SU-DHL-6 (cell line): ENCODE data around the gene AGBL4.

ENCODE experiments used
- H2AFZ ChIP-seq: fragments of 200-600 bp; sonication (generic); 2 replicates; pipeline ENCODE4 v1.6.1; 2014; ENCODE audit warnings: low read depth, mild to moderate bottlenecking, moderate library complexity, mixed read lengths, antibody characterized with exemption, low read length; ENCODE audit not compliant: severe bottlenecking
- H3F3A ChIP-seq: fragments of 200-600 bp; shearing (Covaris generic); 2 replicates; pipeline ENCODE4 v1.6.0; 2016; ENCODE audit warnings: antibody characterized with exemption, mild to moderate bottlenecking; ENCODE audit not compliant: insufficient read depth
- H3K27ac ChIP-seq: fragments of 200-600 bp; sonication (generic); 2 replicates; pipeline ENCODE4 v1.5.1; 2016; ENCODE audit warnings: low read depth, mild to moderate bottlenecking, low read length, moderate library complexity, mixed read lengths
- H3K27me3 ChIP-seq: fragments of 200-600 bp; sonication (generic), shearing (Covaris generic); 2 replicates; pipeline ENCODE4 v1.6.0; 2014; ENCODE audit warnings: mild to moderate bottlenecking, low read length
- H3K36me3 ChIP-seq: fragments of 200-600 bp; sonication (generic); 2 replicates; pipeline ENCODE4 v1.6.1; 2014; ENCODE audit warnings: mild to moderate bottlenecking, low read length, mixed read lengths
- H3K4me2 ChIP-seq: fragments of 300-600, 200-600 bp; shearing (Covaris generic), sonication (generic); 2 replicates; pipeline ENCODE4 v1.6.0; 2014; ENCODE audit warnings: low read length, low read depth, mild to moderate bottlenecking; ENCODE audit not compliant: poor library complexity, severe bottlenecking
- H3K4me3 ChIP-seq: fragments of 200-600 bp; sonication (generic); 2 replicates; pipeline ENCODE4 v1.5.1; 2014; ENCODE audit warnings: antibody characterized with exemption, low read length, mild to moderate bottlenecking, mixed read lengths; ENCODE audit not compliant: insufficient read depth, poor library complexity, severe bottlenecking
- H3K79me2 ChIP-seq: fragments of 200-600 bp; sonication (generic); 2 replicates; pipeline ENCODE4 v1.6.1; 2014; ENCODE audit warnings: mild to moderate bottlenecking, low read length, moderate library complexity; ENCODE audit not compliant: insufficient read depth
- H3K9ac ChIP-seq: fragments of 200-600 bp; sonication (generic); 2 replicates; pipeline ENCODE4 v1.7.0; 2014; ENCODE audit warnings: mild to moderate bottlenecking, low read length
- H3K9me2 ChIP-seq: fragments of 200-600 bp; sonication (generic); replicated peaks from 2 replicates; pipeline ENCODE4 v1.6.1; 2014; ENCODE audit warnings: low read length; ENCODE audit not compliant: insufficient read depth
- H3K9me3 ChIP-seq: fragments of 200-600 bp; sonication (generic); 2 replicates; pipeline ENCODE4 v1.6.1; 2014; ENCODE audit warnings: low read length, mixed read lengths; ENCODE audit not compliant: insufficient read depth
- H4K20me1 ChIP-seq: fragments of 200-600 bp; sonication (generic); 2 replicates; pipeline ENCODE4 v1.6.1; 2014; ENCODE audit warnings: low read depth, mild to moderate bottlenecking, antibody characterized with exemption, low read length, moderate library complexity, mixed read lengths
- EZH2phosphoT487 ChIP-seq: fragments of 200-600 bp; sonication (generic), shearing (Covaris generic); conservative IDR thresholded peaks from 2 replicates; pipeline ENCODE4 v1.6.1; 2018; ENCODE audit warnings: mild to moderate bottlenecking, antibody characterized with exemption, low read length, moderate library complexity, mixed read lengths
- TF ChIP-seq, protein P1 (sequence below): fragments of 200-600 bp; sonication (generic); IDR thresholded peaks from one replicate; pipeline ENCODE4 v1.5.1; 2017; ENCODE audit warnings: antibody characterized with exemption, mild to moderate bottlenecking, low read length, moderate library complexity; ENCODE audit not compliant: insufficient read depth, poor library complexity, severe bottlenecking

The AGBL4 gene

DNA sequence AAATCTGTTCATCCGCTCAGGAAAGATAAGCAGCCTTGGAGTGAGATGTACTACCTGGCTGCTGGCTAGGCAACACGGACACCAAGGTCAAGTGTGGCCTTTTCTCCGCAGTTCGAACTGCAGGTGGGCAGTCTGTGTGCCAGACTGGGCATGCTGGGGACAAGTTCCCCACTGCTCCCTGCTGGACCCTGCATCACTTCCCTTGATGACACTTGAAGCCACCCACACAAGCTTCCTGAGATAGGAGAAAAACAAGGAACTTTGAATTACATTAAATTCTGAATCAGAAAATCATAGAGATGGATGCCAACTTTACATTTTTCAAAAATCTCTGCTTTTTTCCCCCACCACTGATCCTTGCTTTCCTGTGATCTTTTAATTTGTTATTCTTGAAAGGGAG is 1285.4 kb downstream of the AGBL4 start:
- H3K4me3 ChIP-seq = no peak overlapping the region
- H4K20me1 ChIP-seq = no peaks in the 10 kb centered on the region
- no peak overlapping the region for H3K27ac ChIP-seq
- H3K9ac ChIP-seq = no peak overlapping the region
- no peaks in the 10 kb centered on the region for H3F3A ChIP-seq
- no peak overlapping the region for H2AFZ ChIP-seq
- H3K9me3 ChIP-seq = no peaks in the 10 kb centered on the region
- H3K79me2 ChIP-seq = no peaks in the 10 kb centered on the region
- H3K9me2 ChIP-seq = no peaks in the 10 kb centered on the region
- H3K27me3 ChIP-seq = no peaks in the 10 kb centered on the region
- H3K36me3 ChIP-seq = no peaks in the 10 kb centered on the region
- H3K4me2 ChIP-seq = no peak overlapping the region
- TF ChIP-seq, protein P1, sequence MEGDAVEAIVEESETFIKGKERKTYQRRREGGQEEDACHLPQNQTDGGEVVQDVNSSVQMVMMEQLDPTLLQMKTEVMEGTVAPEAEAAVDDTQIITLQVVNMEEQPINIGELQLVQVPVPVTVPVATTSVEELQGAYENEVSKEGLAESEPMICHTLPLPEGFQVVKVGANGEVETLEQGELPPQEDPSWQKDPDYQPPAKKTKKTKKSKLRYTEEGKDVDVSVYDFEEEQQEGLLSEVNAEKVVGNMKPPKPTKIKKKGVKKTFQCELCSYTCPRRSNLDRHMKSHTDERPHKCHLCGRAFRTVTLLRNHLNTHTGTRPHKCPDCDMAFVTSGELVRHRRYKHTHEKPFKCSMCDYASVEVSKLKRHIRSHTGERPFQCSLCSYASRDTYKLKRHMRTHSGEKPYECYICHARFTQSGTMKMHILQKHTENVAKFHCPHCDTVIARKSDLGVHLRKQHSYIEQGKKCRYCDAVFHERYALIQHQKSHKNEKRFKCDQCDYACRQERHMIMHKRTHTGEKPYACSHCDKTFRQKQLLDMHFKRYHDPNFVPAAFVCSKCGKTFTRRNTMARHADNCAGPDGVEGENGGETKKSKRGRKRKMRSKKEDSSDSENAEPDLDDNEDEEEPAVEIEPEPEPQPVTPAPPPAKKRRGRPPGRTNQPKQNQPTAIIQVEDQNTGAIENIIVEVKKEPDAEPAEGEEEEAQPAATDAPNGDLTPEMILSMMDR = no peak
- TF ChIP-seq EZH2phosphoT487 = no peak

DNA sequence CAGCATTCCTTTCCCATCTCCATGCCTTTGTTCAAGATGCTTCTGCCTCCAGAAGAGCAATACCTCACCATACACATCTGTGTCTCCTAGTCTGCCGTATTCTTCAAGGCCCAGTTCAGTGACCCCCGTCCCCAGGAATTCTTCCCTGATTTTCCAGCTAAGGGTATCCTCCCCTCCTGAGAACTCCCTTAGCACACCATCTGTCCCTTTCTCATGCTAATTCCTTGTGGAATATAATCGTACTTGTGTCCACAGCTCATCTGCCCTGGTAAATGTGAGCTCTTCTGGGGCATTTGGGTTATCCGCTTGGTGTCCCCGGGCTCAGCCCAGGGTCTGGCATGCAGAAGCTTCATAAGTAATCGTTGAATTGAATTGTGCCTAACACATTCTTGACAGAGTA is 1288.0 kb downstream of the AGBL4 start:
- Histone ChIP-seq H3K9me3 (no peaks in the 10 kb centered on the region), H3F3A (no peaks in the 10 kb centered on the region), H3K9me2 (no peaks in the 10 kb centered on the region), H3K4me2 (no peak overlapping the region), H3K4me3 (no peak overlapping the region), H3K36me3 (no peaks in the 10 kb centered on the region), H3K27me3 (no peaks in the 10 kb centered on the region), H4K20me1 (no peaks in the 10 kb centered on the region), H3K79me2 (no peaks in the 10 kb centered on the region), H2AFZ (no peak overlapping the region), H3K9ac (no peak overlapping the region), H3K27ac (no peak overlapping the region)
- TF ChIP-seq EZH2phosphoT487 = no peak
- TF ChIP-seq, protein P1 = no peak

DNA sequence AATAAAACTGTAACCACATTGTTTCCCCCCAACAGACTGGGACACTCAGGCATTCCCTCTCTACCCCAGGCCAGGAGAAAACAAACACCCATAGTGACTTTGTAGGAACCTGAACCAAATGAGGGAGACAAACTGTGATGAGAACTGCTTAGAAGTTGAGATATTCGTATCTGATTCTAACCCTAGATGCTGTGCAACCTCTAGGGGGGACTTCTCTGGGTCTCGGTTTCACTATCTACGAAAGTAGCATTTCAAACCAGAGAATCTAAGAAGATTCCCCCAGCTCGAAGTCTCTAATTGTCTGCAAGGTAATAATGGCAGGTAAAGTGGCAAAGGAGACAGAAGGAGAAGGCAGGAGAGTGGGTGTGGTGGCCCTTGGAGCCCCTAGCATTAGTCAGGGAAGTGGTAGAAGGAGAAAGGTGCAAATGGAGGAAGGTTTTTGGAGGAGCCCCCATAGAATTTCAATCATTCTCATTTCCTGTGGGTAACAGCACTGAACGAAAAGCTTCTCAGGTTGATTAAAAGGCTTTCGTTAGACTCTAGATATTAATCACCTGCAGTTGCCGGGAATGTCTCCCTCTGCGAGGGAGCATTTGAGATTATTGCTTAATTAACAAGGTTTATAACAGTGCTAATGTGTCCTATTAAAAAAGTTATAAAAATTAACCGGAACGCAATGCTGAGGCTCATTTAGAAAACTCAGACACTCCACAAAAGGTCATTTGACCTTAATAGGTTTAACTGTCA is 1293.4 kb downstream of the AGBL4 start:
- no peaks in the 10 kb centered on the region for H3K9me2 ChIP-seq
- H3K27ac ChIP-seq = no peak overlapping the region
- no peak overlapping the region for H3K4me3 ChIP-seq
- no peaks in the 10 kb centered on the region for H3F3A ChIP-seq
- no peak overlapping the region for H3K4me2 ChIP-seq
- no peaks in the 10 kb centered on the region for H3K9me3 ChIP-seq
- H4K20me1 ChIP-seq = no peaks in the 10 kb centered on the region
- no peak overlapping the region for H3K9ac ChIP-seq
- no peaks in the 10 kb centered on the region for H3K27me3 ChIP-seq
- H3K79me2 ChIP-seq = no peaks in the 10 kb centered on the region
- H3K36me3 ChIP-seq = no peaks in the 10 kb centered on the region
- no peak overlapping the region for H2AFZ ChIP-seq
- TF ChIP-seq, protein P1 = no peak
- TF ChIP-seq EZH2phosphoT487 = no peak
